ENCODE data around the gene SHB.

GRCh38 chr9:37999588-38000189 is 69.3 kb downstream of the SHB start:
- TF ChIP-seq, protein P1, sequence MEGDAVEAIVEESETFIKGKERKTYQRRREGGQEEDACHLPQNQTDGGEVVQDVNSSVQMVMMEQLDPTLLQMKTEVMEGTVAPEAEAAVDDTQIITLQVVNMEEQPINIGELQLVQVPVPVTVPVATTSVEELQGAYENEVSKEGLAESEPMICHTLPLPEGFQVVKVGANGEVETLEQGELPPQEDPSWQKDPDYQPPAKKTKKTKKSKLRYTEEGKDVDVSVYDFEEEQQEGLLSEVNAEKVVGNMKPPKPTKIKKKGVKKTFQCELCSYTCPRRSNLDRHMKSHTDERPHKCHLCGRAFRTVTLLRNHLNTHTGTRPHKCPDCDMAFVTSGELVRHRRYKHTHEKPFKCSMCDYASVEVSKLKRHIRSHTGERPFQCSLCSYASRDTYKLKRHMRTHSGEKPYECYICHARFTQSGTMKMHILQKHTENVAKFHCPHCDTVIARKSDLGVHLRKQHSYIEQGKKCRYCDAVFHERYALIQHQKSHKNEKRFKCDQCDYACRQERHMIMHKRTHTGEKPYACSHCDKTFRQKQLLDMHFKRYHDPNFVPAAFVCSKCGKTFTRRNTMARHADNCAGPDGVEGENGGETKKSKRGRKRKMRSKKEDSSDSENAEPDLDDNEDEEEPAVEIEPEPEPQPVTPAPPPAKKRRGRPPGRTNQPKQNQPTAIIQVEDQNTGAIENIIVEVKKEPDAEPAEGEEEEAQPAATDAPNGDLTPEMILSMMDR (IDR thresholded peaks at IDR 0.05 in 2 of 3, conservative IDR thresholded peaks at IDR 0.05 in 1 of 3; ENCODE audit: borderline replicate concordance in 1 of 3, insufficient read depth in 1 of 3, low read depth in 2 of 3, low read length in 2 of 3), result no peak
- TF ChIP-seq, protein P2, sequence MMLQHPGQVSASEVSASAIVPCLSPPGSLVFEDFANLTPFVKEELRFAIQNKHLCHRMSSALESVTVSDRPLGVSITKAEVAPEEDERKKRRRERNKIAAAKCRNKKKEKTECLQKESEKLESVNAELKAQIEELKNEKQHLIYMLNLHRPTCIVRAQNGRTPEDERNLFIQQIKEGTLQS (IDR thresholded peaks at IDR 0.05), result no peak
